ENCODE results near the gene IL22RA2.

DNA sequence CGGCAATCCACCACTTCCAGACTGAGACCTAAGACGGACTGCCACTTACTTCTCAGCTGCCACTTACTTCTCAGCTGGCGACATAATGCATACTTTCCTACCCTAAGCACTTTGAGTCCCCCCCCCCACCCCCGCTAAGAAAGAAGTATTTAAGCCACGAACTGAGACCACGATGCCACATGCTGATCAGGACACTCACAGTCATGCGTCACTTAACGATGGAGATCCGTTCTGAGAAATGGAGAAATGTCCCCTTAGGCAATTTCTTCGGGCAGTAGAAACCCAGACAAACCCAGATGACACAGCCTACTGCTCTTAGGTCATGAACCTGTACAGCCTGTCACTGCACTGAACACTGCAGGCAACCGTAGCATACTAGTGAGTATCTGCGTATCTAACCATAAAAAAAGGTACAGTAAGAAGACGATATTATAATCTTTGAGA lies 45.1 kb upstream of the IL22RA2 start:
- TF ChIP-seq, protein P1, sequence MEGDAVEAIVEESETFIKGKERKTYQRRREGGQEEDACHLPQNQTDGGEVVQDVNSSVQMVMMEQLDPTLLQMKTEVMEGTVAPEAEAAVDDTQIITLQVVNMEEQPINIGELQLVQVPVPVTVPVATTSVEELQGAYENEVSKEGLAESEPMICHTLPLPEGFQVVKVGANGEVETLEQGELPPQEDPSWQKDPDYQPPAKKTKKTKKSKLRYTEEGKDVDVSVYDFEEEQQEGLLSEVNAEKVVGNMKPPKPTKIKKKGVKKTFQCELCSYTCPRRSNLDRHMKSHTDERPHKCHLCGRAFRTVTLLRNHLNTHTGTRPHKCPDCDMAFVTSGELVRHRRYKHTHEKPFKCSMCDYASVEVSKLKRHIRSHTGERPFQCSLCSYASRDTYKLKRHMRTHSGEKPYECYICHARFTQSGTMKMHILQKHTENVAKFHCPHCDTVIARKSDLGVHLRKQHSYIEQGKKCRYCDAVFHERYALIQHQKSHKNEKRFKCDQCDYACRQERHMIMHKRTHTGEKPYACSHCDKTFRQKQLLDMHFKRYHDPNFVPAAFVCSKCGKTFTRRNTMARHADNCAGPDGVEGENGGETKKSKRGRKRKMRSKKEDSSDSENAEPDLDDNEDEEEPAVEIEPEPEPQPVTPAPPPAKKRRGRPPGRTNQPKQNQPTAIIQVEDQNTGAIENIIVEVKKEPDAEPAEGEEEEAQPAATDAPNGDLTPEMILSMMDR (IDR thresholded peaks at IDR 0.05): no peak
- TF ChIP-seq POLR2A (IDR thresholded peaks at IDR 0.05): no peak
